CD1c-positive myeloid dendritic cell (primary cell): Measurements from ENCODE around the gene PIK3R3.
A peak's percentile ranks its signal among the peaks of the same experiment; 100 is the strongest.

Source experiments
- DNase-seq: peaks from one replicate; pipeline ENCODE4 v3.0.0-alpha.2; 2016; ENCODE audit errors: extremely low spot score

The PIK3R3 gene

DNA sequence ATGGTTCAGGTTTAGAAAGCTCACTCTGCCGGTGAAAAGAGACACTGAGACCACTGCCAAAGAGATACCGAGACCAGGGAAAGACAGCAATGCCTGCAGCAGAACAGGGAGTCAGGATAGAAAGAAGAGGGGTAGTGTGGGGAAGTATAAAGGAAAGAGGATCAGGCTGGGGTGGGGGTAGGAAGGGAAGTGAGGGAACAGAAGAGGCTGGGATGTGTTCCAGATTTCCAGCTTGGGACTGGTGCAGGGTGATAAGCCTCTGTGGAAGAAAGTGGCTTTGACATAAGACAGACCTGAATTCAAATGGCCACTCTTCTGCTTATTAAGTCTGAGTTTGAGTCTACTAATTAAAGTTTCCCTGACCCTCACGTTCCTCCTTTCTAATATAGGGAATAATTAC is 105.9 kb downstream of the PIK3R3 start:
- no peak for DNase-seq

DNA sequence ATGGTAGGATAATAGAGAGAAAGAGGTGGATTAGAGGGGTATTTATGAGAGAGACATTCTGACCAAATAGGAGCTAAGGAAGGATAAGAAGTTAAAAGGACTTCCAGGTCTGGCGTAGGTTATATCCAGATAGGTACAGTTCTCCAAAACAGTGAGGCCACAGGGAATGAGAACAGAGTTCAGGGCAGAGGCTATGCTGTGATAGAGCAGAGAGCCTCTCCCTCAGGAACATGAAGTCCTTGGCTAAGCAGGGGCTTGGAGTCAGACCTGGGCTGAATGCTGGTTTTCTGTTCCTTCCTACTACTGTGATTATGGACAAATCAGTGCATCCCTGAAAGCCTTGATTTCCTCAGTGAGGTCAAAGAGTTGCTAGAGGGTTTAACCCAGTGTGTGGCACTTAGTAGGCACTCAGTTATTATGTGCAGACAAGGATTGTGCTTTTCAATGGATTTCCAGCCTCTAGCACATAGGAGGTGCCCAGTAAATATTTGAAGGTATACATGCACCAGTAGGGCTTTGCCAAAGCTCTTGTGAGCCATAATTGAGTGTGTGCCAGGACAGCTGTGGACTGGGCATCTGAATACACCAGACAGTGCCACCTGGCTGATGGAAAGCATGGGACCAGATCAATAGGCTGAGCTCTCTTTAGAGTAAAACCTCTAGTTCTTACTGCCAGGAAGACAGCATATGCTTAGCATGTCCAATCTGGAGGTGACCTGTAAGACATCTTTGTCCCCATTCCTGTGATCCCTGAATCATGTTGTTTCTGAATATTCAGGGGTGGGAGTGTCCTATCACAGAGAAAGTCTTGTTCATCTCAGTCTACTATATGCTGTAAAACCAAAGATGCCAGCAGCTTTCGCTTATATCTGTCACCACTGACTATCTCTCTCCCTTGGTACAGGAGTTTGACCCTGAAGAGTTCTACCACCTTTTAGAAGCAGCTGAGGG is 111.1 kb downstream of the PIK3R3 start:
- DNase-seq = no peak

DNA sequence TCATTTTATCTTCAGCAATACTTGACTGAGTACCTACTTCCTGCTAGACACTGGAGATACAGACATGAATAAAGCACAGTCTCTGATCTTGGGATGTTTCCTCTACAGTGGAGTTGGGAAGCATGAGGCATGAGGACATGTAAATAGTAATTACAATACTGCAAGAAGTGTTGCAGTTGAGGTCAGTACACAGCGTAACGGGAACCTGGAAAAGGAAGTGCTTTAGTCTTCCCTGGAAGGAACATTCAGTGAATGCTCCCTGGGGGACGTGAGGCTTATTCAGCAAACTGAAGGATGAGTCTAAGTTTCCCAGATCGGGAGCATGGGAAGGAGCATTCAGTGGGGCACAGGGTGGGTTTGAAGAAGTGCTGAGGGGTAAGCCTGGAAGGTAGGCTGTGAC is 112.4 kb downstream of the PIK3R3 start:
- peak; percentile 28 for DNase-seq

GRCh38 chr1:46019348-46019747 is 113.1 kb downstream of the PIK3R3 start:
- no peak for DNase-seq

DNA sequence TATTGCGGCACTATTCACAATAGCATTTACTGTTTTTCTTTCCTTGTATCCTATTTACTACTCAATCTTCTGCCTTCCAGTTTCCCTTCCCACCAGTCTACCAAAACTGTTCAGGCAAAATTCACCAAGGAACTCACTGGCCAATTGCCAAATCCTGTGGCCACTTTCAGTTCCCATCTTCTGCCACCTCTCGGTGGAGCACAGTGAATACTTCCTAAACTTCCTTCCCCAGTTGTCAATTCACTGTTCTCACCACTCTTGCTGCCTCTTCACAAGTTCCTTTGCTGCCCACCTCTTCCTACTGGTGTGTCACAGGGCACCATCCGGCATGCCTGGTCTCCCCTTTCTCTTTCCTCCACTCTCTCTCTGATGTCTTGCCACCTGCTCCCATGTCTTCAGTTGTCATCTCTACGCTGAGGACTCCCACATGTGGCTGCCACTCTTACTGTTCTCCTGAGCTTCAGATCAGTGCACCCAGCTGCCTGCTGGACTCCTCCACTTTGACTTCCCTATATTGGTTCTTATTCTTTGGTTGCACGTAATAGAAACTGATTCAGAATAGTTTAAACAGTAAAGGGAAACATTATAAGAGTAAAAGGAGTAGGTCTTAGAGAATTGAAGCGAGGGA is 114.4 kb downstream of the PIK3R3 start:
- DNase-seq = peak; percentile 76

- DNase-seq = no peak
Observed at GRCh38 chr1:46013581-46013980, 118.8 kb downstream of the PIK3R3 start.

DNA sequence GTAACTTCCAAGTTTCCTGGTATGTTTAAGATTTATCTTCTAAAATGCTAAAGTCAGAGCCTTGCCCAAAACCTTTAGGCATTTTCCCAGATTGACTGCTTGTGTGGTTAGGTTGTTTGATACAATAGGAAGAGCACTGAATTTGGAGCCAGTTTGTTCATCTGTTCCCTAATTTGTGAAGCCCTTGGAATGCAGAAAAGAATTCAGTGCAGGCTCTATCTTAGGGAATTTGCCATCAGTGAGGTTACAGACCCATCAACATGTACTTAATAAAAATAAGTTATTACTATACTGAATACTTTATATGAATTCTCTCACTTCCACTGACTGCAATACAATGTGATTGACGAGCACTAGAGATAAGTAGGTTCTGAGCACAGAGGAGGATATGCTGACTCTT is 120.2 kb downstream of the PIK3R3 start:
- no peak for DNase-seq

DNA sequence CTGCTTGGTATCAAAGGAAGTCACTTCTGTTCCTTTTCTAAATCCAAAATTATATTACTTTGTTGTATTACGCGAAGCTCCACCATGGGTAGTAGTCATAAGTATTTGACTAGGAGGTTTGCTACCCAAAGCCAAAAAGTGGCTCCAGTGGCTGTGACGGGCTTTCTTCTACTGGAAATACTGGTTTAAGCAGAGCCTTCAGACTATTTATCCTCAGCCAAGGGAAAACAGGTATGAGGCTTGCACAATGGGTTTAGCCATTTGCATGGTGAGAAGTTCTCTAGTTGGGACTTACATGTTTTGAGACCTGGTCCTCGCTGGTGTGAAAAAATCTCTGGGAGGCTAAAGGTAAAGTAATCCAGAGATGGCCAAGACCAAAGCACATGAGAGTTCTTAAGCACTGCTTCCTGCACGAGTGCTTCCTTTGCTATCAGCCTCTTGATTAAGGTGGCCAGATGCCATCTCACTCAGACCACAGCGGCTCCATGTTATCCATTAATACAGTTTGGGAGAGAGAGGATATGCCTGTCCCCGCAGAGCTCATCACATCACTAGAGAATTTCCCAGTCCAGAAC is 121.2 kb downstream of the PIK3R3 start:
- no peak for DNase-seq

DNA sequence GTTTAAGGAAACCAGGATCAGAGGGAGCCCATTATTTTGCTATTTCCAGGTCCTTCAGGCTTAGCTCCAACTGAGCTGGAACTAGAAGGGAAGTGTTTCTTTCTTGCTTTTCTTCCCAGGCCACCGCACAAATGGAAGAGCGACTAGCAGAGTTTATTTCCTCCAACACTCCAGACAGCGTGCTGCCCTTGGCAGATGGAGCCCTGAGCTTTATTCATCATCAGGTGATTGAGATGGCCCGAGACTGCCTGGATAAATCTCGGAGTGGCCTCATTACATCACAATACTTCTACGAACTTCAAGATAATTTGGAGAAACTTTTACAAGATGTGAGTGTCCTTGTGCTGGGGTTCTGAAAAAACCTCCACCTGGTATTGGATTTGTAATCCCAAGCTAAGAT is 121.8 kb downstream of the PIK3R3 start:
- no peak for DNase-seq

DNA sequence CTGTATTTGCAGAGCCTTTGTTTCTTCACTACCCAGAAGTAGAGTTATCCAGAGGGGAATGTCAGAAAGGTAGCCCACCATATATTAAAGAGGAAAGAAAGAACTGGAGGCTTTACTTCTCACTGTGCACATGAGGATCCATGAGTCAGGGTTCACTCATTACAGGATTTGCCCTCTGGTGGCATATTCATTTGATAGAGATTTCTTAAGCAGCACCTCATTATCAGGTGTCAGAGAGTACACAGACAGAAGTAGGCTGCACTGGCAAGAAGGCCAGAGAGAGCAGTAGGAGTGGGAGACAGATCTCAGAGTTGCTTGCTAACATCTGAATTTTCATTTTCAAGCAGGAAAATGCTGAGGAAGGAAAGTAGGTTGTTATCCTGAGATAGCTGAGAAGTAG is 123.8 kb downstream of the PIK3R3 start:
- no peak for DNase-seq

DNA sequence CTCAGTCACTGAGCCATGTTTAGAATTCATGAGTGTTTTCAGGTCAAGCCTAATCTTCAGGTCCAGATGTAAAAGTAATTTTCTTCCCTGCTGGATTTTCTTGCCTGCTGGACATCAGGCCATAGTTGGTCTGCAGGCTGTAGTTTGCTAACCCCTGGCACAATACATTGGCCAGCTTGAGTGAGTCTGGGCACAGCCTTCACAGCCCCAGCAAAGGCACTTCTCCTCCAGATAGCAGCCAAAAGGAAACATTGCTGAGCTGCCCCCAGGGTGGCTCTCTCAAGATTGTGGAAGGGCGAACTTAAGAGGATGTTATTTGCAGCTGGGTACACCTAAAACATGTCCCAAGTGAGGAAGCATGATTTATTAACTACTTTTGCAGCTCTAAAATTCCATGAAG is 126.8 kb downstream of the PIK3R3 start:
- no peak for DNase-seq

- no peak for DNase-seq
Observed at GRCh38 chr1:46004492-46004891, 127.9 kb downstream of the PIK3R3 start.

DNA sequence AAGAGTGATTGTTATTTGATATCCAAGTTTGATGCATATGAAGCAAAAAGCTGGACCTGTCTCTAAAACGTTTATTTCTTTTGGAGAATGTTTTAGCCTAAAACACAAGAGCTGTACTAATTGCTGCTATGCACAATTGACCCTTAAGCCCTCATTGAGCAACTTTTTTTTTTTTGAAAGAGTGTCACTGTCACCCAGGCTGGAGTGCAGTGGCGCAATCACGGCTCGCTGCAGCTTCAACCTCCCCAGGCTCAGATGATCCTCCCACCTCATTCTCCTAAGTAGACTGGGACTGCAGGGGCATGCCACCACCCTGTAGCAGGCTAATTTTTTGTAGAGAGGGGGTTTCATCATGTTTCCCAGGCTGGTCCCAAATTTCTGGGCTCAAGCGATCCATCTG is 129.1 kb downstream of the PIK3R3 start:
- DNase-seq = peak; percentile 34

DNA sequence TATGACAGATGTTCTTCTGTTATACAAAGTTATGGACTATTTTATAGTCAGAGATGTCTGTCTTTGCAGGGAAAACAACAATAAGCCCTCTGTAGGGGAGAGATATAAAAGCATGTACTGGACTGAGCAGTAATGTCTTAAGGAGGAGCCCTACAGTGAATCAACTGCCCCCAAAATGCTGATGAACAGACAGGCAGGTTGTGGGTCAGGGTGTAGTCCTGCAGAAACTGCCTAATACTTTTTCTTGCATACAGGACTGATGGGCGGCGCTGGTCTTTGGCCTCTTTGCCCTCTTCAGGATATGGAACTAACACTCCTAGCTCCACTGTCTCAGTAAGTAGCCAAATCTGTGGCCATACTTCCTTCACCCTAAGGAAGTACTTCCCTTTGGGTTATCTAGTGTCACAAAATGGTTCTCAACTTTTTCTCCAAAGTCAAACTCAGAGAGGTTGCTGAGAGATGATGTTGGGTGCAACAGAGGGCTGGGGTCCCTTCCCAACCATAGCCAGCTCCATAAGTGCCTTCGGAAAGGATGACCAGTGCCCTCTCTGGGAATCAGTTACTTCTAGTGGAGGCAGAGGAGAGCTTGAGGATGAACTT is 129.8 kb downstream of the PIK3R3 start:
- DNase-seq = no peak

DNA sequence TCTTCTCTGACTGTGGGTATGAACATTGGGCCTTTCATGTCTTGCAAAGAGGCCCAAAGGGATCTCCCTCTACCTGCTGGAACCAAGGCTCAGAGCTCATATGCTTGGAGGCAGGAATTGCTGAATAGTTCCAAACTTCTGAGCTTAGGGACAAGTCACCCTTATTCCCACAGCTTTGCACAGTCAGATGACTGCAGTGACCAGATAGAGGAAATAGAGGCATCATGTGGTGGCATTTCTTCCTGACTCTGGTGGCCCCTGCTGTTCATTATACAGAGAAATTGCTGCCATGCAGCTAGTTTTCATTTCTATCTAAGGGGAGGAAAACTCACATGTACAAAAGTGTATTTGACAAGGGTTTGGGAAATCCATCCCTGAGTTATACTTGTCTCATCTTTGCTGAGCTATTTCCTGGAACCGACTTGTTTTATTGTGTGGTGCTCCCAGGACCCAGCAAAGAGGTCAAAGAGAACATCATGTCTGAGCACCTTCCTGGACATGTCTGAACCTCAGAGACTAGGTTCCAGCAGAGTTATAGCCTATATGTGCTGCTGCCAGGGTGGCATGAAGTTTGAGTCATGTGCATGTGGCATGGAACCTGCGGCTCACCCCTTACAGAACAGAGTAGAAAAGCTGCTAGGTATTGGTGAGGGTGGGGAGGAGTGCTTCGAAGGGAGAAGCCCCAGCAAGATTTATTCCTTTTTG is 131.2 kb downstream of the PIK3R3 start:
- DNase-seq = no peak

- no peak for DNase-seq
Observed at GRCh38 chr1:45999507-45999906, 132.9 kb downstream of the PIK3R3 start.

- no peak for DNase-seq
Observed at GRCh38 chr1:45998020-45998617, 134.3 kb downstream of the PIK3R3 start.

DNA sequence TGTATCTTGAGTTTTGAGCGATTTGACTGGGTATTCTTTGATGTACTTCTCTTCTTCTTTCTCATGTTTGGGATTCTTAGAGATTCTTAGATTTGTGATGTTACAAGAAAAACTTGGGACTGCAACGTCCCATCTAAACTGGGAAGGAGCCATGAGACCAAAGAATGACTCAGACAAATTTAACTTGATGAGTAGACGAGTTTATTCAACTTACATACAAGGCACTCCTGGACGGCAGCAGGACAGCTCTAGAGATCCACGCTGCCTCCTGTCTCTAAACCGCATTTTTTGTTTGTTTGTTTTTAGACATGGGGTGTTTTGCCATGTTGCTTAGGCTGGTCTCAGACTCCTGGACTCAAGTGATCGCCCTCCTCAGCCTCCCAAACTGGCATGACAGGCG is 137.1 kb downstream of the PIK3R3 start:
- DNase-seq = no peak

- DNase-seq = no peak
Observed at GRCh38 chr1:45994423-45994822, 138.0 kb downstream of the PIK3R3 start.
